Esophagus muscularis mucosa (tissue), 3 donors: Measurements from ENCODE around the gene MOB2.

ENCODE experiments used
- CTCF ChIP-seq, 3 experiments: fragments of 200-600 bp in 2 of 3; fragments of 450-650 bp in 1 of 3; sonication (generic) in 2 of 3; IDR thresholded peaks; one replicate each; pipeline ENCODE4 v1.5.1; 2017 to 2019; ENCODE audit warnings: antibody characterized with exemption in 3 of 3, mild to moderate bottlenecking in 2 of 3, moderate library complexity in 1 of 3
- POLR2A ChIP-seq: fragments of 450-650 bp; IDR thresholded peaks from one replicate; pipeline ENCODE4 v1.6.1; 2017; ENCODE audit warnings: antibody characterized with exemption, moderate library complexity, mild to moderate bottlenecking, low read depth

GRCh38 chr11:1487091-1487850 lies 692 bp upstream of the MOB2 start:
- TF ChIP-seq CTCF (IDR thresholded peaks at IDR 0.05) (no peak), POLR2A (no peak)
